ENCODE results near the gene KCNK1. TPM values are rescaled to one million over a fixed set of nuclear protein-coding genes. Genes with fewer than 3 reads are reported as not detected.

KCNK1 gene
- total and polyA plus RNA-seq, 2 of the 4 experiments (the other 2 are of a cell fraction): 0.90 to 1.6 TPM

DNA sequence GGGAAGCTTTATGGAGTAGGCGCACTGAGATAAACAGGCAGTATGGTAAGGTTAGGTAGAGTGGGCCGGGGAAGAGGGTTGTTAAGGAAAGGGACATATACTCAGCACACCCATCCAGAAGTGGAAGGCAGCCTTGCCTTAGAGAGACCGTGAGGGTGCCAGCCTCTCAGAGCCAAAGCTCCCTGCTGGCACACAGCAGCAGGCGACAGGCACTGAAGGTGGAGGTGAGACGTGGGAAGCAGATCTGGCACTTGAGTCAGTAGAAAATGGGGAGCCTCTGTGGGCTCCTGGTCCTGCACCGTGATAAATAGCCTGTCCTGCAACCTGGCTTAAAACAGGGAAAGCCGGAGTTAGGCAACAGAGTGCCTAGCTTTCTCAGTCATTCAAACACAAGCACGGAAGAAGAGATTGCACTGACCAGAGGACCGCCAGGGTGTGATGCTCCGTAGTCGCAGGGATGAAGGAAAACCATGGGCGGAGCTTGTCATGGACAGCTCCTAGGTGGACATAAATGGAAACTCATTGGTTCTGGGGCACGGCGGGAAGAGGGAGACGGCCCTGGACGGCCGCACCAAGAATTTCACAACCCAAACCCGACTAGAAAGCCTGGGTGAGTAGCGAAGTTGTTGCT lies 15.5 kb downstream of the KCNK1 start:
- intact Hi-C loops (cut with micrococcal nuclease): no loop called here
- no peak for DNase-seq
- dilution Hi-C loops (cut with HindIII; ENCODE audit: low sequenced_read_pairs, unreplicated experiment): no loop called here
- Histone ChIP-seq H3K18ac (ENCODE audit: low read depth, low read length) (no peak overlapping the region), H2AK9ac (replicated peaks; ENCODE audit: low read depth, low read length, poor library complexity) (no peak overlapping the region), H3K79me1 (ENCODE audit: low read depth in 1 of 2, low read length in 2 of 2) (no peaks in the 10 kb centered on the region), H2BK5ac (ENCODE audit: low read depth, low read length, poor library complexity, severe bottlenecking) (no peak overlapping the region), H3K4me3 (ENCODE audit: insufficient read depth, low read depth, low read length) (no peak overlapping the region), H4K91ac (ENCODE audit: insufficient read depth, low read depth, low read length) (no peak overlapping the region), H3K14ac (replicated peaks; ENCODE audit: low read depth, low read length) (no peak overlapping the region), H4K5ac (ENCODE audit: low read depth, low read length) (no peak overlapping the region), H2BK20ac (ENCODE audit: low read depth, low read length) (no peak overlapping the region), H3K4me1 (ENCODE audit: control insufficient read depth, insufficient read depth, low read length) (no peaks in the 10 kb centered on the region), H3K56ac (ENCODE audit: extremely low read depth, insufficient read depth, low read length) (no peak overlapping the region), H3K9me3 (ENCODE audit: control insufficient read depth, insufficient read depth, low read length) (peaks cover 6% of the 10 kb centered on the region; the same call in 1 of the 2 replicates), H4K8ac (ENCODE audit: low read depth in 2 of 2, low read length in 2 of 2) (no peak overlapping the region), H2AFZ (replicated peaks; ENCODE audit: low read length, poor library complexity) (no peak overlapping the region), H3K23ac (ENCODE audit: low read depth, low read length) (no peak overlapping the region), H3K27me3 (ENCODE audit: control insufficient read depth, insufficient read depth, low read length) (no peaks in the 10 kb centered on the region), H3K4me2 (ENCODE audit: low read depth, low read length) (no peak overlapping the region), H2BK120ac (ENCODE audit: low read depth, low read length) (no peak overlapping the region), H3K4ac (ENCODE audit: low read depth, low read length) (no peak overlapping the region), H3K9me1 (ENCODE audit: insufficient read depth, low read length) (no peaks in the 10 kb centered on the region), H2AK5ac (ENCODE audit: low read depth, low read length) (no peak overlapping the region), H3K9ac (ENCODE audit: low read depth, low read length) (no peak overlapping the region), H3K27ac (ENCODE audit: insufficient read depth, low read length) (no peak overlapping the region), H3K36me3 (ENCODE audit: control insufficient read depth, insufficient read depth, low read length) (no peaks in the 10 kb centered on the region), H2BK15ac (ENCODE audit: low read depth, low read length) (no peak overlapping the region), H4K20me1 (ENCODE audit: insufficient read depth, low read length) (no peaks in the 10 kb centered on the region)
- ChIA-PET POLR2A (ENCODE audit: unreplicated experiment) (no interaction called here), CTCF (no interaction called here)
- no peak for TF ChIP-seq USF2 (IDR thresholded peaks at IDR 0.05; ENCODE audit: low read depth, low read length)
- no peak for TF ChIP-seq POLR2A (IDR thresholded peaks at IDR 0.05; ENCODE audit: low read depth, low read length)
- no peak for TF ChIP-seq ELK1 (IDR thresholded peaks at IDR 0.05; ENCODE audit: borderline replicate concordance, low read depth, low read length)
- TF ChIP-seq RCOR1 (IDR thresholded peaks at IDR 0.05; ENCODE audit: insufficient replicate concordance, low read length): no peak
- no peak for TF ChIP-seq MXI1 (IDR thresholded peaks at IDR 0.05; ENCODE audit: borderline replicate concordance, low read depth, low read length)
- no peak for TF ChIP-seq CEBPB (IDR thresholded peaks at IDR 0.05; ENCODE audit: low read depth, low read length)
- no peak for TF ChIP-seq MAZ (IDR thresholded peaks at IDR 0.05; ENCODE audit: borderline replicate concordance, low read depth, low read length)
- TF ChIP-seq RAD21 (IDR thresholded peaks at IDR 0.05; ENCODE audit: low read length): no peak
- no peak for TF ChIP-seq NFE2L2 (IDR thresholded peaks at IDR 0.05; ENCODE audit: low read depth, low read length)
- no peak for TF ChIP-seq CHD1 (IDR thresholded peaks at IDR 0.05; ENCODE audit: low read depth, low read length)
- no peak for TF ChIP-seq MAFK (IDR thresholded peaks at IDR 0.05; ENCODE audit: low read depth, low read length)
- no peak for TF ChIP-seq FOS (IDR thresholded peaks at IDR 0.05; ENCODE audit: low read depth, low read length)
- no TSS peak for BruUV-seq (replicated peaks)
- 59% methylated on average over 6 of the region's 19 CpGs; no CpG with 5 or more reads in 1 of the 2 experiments for WGBS, 2 experiments (ENCODE audit: extremely low coverage in 2 of 2, insufficient read length in 1 of 2)
- no peak for ATAC-seq (ENCODE audit: low read depth)
- in situ Hi-C loops (cut with MboI; ENCODE audit: low sequenced_read_pairs): no loop called here

Data from IMR-90 (cell line).